Limb (tissue), 2 donors: ENCODE data around the gene TCF3.
"Not testable (repeated sequence)": the region's sequence is repeated elsewhere in the genome, so short reads cannot be mapped to it uniquely, and the experiment has no call there.

ENCODE experiments used
- DNase-seq, 2 donors: peaks; one replicate each; pipeline ENCODE4 v3.0.0-alpha.2; 2016; ENCODE audit errors: extremely low spot score in 2 of 2

TCF3 gene

DNA sequence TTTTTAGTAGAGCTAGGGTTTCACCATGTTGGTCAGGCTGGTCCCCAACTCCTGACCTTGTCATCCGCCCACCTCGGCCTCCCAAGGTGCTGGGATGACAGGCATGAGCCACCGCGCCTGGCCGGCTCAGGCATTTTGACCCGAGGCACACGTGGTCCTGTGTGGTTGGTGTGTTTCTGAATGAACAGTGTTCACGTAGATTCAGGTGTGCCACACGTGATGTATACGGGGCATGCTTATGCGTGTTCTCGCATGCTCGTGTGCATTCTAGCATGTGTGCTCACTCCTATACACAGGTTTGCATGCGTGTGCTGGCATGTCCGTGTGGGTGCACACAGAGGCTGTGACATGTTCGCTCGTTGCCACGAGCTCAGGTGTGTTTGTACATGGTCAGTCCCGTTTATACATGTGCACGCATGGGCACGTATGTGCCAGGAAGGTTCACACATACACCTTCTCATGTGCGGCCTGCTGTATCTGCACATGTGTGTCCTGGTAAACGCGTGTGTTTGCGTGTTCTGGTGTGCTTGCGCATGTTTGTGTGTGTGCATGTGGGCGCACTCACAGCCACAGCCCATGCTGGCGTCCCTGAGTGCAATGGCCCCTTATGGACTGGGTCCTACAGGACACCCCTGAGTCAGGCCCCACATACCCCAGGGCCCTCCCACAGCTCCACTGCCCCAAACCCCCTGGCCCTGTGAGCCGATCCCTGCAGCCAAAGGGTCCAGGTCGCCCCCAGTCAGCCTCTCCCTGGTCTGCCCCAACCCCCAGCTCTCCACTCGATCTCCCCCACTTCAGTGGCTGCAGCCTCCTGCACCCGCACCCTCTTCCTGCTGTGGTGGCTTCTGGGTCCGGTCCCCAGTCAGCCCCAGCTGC, 20.6 kb upstream of the TCF3 start:
- DNase-seq: no peak

DNA sequence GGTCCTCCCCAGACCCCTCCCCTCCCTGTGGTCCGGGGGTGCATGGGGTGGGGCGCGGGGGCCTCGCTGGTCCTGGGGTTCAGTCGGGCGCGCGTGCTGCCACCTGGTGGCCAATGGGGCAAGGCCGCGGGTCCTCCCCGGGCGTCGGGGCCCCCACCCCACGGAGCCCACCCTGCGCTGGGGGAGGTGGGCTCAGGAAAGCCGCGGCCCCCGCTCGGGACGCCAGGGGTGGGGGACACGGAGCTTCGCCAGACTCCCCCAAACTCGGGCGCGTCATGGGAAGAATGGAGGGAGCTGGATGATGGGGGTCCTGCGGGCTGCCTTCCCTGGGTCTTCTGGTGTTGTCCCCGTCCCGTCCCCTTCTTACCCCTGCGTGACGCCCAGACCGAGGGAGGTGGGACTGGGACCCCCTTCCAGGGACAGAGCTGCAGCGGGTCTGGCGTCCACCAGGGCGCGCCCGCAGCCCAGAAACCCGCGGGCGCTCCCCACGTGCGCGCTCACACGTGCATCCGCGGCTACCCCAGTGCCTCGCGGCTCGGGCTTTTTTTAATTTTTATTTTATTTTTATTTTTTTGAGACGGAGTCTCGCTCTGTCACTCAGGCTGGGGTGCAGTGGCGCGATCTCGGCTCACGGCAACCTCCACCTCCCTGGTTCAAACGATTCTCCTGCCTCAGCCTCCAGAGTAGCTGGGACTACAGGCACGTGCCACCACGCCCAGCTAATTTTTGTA, 19.8 kb upstream of the TCF3 start:
- DNase-seq: peak; percentile 47 to 70

DNA sequence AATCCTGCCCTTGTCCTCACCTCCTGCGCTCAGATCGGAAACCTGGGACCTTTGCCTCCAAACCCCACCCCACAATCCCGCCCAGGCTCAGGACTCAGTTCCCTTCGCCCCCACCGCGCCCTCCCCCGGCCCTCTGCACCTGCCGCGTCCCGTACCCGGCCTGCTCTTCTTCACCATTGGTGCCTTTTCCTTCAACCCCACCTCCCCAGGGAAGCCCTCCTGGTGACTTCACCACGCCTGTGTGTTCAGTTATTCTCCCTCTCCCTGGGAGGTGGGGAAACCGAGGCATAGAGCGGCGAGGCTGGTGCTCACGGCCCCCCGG, 19.3 kb upstream of the TCF3 start:
- peak in 1 of 2 donors; percentile 23 for DNase-seq

DNA sequence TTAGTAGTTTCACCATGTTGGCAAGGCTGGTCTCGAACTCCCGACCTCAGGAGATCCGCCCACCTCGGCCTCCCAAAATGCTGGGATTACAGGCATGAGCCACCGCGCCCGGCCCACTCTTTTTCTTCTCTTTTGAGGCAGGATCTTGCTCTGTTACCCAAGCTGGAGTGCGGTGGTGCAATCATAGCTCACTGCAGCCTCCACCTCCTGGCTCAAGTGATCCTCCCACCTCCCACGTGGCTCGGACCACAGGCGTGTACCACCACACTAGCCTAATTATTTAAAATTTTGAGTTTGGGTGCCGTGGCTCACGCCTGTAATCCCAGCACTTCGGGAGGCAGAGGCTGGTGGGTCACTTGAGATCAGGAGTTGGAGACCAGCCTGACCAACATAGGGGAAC, 18.3 kb upstream of the TCF3 start:
- DNase-seq: not testable (repeated sequence)

DNA sequence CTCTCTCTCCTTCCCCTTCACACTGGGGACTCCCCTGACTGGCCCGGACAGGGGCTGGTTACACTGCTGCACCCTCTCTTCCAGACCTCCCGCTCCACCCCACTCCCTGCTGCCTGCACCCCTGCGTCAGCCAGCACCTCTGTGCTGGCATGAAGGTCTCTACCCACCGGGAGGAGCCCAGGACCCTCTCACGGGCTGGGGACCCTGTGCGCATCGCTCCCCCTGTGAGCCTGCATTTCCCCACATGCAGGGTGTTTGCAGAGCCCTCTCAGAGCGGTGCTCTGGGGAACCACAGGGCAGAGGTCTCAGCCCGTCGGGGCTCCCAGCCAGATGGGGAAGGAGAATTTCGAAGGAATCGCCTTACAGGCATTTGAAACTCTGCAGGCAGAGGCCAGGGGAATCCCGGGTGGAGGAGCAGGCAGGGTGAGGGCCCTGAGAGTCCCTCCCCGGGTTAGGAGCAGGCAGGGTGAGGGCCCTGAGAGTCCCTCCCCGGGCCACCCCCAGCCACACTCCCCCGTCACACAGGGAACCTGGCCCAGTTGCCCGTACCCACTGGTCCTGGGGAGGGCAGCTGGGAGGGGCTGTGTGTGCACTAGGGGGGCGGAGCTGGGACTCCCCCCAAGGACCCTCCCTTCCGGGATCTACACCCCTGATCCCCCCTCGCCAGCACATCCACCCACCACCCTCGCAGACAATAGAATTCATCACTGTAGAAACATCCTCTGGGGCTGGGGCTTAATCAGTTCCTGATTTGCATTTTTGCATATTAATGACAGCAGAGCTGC, 16.3 kb upstream of the TCF3 start:
- peak in 1 of 2 donors; percentile 56 for DNase-seq

DNA sequence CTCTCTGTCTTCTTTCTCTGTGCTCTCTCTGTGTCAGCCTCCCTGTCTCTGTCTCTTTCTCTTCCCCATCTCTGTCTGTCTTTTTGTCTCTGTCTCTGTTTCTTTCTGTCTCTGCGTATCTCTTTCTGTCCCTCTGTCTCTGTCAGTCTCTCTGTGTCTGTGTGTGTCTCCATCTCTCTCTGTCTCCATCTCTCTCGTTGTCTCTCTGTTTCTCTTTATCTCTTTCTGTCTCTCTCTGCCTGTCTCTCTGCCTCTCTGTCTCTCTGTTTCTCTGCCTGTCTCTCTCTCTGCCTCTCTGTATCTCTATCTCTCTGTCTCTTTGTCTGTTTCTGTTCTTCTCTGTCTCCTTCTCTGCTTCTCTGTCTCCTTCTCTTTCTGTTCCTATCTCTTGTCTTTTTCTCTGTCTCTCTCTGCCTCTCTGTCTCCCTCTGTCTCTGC, 15.7 kb upstream of the TCF3 start:
- DNase-seq: no peak

DNA sequence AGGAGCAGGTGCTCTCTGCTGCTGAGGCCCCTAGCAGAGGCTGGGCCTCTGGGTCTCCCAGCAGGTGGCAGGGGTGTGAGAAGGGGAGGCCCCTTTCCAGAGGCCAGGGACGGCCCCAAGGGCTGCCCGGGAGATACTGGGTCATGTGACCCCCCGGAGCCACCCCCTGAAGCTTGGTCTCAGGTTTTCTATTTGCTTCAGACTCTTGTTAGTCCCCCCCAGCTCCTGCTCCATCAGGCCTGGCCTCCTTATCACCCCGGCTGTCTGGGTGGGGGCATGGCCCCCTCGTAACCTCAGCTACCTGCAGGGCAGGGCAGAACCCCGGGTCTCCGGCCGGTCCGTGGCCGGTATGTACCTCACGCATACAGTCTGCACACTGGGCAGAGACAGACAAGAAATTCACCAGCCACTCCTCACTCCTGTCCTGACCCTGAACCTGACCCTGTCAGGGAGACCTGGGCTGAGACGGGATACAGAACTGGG, 13.2 kb upstream of the TCF3 start:
- DNase-seq: no peak

DNA sequence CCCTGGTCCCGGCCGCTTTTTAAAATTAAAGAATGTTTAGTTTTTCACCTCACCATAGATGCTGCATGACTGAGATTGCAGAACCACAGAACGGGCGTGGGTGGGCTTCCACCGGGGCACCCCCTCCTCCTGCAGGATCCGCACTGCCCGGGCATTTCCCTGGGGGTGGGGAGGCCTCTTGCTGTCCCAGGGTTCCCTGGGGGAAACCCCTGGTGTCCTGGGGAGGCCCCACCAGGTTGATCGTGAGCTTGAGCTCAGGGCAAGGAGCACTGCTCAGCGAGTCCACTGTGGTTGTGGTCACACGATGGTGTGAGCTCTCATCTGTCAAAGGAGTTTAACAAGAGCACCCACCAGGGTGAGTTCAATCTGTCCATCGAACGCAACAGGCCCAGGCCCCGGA, 11.4 kb upstream of the TCF3 start:
- DNase-seq: no peak

DNA sequence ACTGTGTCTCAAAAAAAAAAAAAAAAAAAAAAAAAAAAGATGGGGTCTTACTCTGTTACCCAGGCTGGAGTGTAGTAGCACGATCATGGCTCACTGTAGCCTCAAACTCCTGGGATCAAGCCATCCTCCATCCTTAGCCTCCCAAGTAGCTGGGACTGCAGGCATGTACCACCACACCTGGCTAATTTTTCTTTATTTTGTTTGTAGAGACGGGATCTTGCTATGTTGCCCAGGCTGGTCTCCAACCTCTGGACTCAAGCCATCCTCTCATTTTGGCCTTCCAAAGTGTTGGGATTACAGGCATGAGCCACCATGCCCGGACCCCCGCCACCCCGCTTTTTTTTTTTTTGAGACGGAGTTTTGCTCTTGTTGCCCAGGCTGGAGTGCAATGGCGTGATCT, 10.8 kb upstream of the TCF3 start:
- DNase-seq: not testable (repeated sequence)

DNA sequence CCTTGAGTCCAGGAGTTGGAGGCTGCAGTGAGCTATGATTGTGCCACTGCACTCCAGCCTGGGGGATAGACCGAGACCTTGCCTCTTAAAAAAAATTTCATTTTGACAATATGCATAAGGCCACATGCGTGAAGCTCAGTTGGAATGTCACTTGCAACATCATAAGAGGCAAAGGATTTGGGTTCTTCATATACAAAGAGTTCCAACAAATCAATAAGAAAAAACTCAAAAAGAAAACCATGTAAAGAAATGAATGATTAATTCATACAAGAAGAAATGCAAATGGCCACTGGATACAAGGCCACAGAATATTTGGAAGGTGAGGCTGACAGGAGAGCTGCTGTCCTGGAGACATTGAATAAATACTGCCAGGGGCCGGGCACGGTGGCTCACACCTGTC, 9.6 kb upstream of the TCF3 start:
- DNase-seq: no peak

DNA sequence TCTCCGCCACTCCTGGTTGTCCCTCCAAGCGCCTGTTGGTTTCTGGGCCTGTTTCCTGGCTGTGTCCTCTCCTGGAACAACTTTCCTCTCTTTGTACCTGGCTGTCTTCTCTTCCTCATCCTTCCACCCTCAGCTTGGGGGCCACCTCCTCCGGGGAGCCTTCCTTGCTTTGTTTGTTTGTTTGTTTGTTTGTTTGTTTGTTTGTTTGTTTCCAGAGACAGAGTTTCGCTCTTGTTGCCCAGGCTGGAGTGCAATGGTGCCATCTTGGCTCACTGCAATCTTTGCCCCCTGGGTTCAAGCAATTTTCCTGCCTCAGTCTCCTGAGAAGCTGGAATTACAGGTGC, 6.6 kb upstream of the TCF3 start:
- DNase-seq: no peak

DNA sequence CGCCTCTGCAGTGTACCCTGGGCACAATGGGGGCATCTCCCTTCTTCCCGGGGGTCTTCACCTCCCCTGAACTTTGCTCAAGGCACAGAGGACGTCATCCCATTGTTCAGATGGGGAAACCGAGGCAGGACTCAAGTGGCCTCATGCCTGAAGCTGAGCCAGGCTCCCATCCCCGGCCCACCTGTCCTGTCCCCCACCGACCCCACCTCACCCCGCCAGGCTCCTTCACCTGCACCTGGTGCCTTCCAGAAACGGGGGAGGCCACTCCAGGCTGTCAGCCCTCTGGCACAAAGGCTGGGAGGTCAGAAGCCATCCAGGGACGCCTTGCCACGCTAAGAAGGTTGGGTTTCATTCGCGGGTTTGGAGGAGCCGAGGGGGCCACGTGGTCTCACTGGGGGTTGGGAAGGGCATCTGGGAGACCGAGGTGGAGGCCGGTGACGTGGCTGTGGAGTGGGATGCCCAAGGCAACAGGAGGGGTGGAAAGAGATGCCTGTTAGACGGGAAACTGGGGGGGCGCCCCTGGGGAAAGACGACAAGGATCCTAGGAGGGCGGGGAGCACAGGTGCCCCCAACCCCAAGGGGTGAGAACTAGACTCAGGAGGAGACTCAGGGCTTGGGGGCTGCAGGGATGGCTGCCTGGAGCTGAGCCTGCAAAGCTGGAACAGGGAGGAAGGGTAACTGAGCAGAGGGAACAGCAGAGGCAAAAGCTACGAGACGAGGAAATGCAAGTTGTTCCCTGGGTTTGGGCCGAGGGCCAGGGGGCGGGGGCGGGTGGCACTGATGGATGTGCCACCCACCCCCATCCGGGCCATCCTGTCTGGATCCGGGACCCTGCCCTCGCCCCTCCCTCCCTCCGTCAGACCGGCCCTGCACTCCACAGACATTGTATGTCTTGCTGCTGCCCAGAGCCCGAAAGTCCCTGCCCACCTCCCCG, 6.0 kb upstream of the TCF3 start:
- DNase-seq: no peak

DNA sequence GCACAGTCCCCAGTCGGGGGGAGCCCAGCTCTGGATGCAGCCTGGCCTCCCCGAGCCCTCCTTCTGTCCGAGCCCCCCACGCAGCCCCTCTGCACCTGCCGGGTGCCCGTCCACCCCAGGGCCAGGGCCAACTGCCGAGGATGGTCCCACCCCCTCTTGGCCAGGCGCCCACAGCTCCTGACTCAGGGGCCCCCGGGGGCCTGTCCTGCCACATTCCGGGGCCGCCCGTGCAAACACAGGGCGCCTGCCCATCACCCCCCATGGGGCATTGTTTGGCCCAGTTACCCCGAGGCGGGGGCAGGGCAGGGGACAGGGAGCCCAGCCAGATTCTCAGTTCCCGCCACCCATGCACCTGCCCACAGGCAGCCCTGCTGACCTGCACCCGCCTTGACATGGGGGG, 5.3 kb upstream of the TCF3 start:
- DNase-seq: no peak

DNA sequence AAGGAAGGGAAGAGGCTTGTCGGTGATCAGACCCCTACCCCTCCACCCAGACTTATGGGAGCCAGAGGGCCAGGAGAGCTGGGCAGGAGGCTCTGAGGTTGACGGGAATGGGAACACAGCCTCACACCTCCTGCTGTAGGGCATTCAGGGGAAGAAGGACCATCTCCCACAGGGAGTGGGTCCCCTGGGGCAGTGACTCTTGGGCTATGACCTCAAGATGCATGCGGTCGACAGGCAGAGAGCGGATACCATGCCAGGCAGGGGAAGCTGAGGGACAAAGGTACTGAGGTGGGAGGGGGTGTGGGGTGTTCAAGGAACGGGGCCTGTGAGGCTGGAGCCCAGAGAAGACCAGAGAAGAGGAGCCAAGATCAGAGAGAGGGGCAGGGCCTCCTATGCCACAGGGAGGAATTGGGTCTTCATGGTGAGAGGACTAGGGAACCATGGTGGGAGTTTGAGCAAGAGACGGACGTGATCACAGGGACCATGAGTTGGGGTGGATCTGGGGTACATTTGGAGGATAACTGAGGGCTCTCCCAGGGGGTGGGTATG, 4.6 kb upstream of the TCF3 start:
- no peak for DNase-seq

DNA sequence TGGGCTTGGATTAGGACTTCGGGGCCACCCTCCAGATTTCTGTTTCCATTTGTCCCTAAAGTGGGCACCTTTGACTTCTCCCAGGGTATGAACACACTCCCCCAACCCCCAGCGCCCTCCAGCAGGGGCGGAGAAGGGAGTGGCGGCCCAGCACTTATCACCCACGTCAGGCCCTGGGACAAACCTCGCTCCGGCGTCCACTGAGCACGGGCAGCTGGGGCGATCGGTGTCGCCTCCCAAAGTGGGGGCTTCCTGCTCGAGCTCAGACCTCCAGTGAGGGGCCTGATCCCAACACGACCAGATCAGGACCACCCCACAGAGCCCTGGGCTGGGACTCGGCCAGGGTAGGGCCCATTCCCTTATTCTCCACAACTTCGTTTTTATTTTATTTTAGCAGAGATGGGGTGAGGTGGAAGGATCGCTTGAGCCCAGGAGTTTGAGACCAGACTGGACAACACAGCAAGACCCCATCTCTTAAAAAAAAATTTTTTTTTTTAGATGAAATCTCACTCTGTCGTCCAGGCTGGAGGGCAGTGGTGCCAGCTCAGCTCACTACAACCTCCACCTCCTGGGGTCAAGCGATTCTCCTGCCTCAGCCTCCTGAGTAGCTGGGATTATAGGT, 3.7 kb upstream of the TCF3 start:
- no peak for DNase-seq

DNA sequence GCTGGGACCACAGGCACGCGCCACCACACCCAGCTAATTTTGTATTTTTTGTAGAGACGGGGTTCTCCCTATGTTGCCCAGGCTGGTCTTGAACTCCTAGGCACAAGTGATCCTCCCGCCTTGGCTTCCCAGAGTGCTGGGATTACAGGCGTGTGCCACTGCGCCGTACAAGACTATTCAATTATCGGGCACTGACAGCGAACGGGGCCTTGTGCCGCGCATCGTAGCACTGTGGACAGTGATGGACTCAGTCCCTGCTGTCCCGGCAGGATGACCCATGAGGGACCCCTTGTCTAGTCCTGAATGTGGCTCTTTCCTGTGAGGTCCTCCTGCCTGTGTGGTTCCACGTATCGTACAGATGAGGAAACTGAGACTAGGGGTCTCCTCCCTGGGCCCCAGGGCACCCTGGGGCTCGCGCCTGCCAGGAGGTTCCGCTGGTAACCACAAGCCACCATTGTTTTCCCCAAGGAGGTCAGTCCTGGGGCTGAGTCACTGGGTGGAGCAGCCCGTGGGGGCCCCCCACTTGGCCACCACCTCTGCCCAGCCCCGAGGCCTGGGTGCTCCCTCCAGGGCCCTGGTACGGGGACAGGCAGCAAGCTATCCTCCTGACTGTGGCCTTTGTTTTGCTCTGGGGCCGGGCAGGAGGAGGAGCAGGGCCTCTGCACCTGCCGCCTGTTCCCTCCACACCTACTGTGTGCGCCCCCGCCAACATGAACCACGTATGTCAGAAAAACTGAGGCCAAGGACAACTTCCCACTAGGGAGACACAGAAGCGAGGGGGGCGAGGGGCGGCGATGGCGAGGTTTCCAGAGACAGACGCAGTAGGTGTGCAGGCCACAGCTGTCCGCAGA, 2.9 kb upstream of the TCF3 start:
- no peak for DNase-seq

DNA sequence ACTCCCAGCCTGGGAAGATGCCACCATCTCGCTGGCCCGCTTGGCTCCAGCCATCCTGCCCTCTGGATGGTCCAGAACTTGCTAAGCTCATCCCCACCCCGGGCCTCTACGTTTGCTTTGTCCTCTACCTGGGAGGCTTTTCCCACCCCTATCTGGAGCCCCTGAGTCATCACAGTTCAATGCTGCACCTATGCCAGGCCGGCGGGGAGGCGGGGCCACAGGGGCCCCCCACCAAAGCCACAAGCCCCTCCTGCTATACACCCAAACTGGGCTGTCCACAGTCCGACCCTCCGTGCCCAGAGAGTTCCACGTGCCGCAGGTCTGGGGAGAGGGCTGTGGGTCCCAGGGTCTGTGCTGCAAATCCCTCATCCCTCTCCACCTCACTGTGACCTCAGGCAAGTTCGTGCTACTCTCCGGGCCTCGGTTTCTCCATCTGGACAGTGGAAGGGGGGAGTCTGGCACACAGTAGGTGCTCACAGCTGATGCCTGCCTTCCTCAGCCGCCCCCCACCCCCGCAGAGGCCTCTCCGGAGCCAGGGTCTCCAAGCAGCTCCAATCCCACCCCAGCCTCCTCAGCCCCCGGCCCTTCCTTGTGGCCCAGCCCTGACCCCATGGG, 1.9 kb upstream of the TCF3 start:
- DNase-seq: no peak

DNA sequence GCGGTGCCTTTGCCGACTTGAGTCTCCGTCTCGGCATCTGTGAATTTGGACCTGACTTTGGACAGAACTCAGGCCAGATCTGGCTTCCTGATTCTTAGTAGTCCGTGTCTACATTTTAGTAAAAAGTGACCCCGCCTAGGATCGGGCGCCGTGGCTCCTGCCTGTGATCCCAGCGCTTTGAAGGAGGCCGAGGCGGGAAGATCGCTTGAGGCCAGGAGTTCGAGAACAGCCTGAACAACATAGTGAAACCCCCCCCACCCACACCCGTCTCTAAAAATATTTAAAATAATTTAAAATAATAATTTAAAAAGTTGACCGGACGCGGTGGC, 849 bp upstream of the TCF3 start:
- DNase-seq: no peak
